Measurements from ENCODE around the gene MORN1. TPM values are rescaled to one million over a fixed set of nuclear protein-coding genes. Genes with fewer than 3 reads are reported as not detected.

Gene MORN1
- total RNA-seq, 2 experiments from 2014 or later: 5.3 to 6.5 TPM

GRCh38 chr1:2323451-2323974 is 67.8 kb downstream of the MORN1 start:
- H3K9me3 ChIP-seq (ENCODE audit: control insufficient read depth in 1 of 2, insufficient read depth in 1 of 2, low read length in 2 of 2): no peaks in the 10 kb centered on the region
- POLR2A ChIA-PET: no interaction called here
- no peak for ATAC-seq (ENCODE audit: poor library complexity)
- H3K27me3 ChIP-seq (ENCODE audit: control insufficient read depth in 1 of 2, insufficient read depth in 2 of 2, low read length in 2 of 2): no peaks in the 10 kb centered on the region
- H3K9me3 Mint-ChIP-seq: no peaks in the 10 kb centered on the region
- H3K4me3 ChIP-seq (ENCODE audit: low read length): no peak overlapping the region
- intact Hi-C loops (cut with DNase I, micrococcal nuclease): no loop called here
- H3K27ac ChIP-seq (ENCODE audit: low read depth in 1 of 2, low read length in 2 of 2): no peak overlapping the region
- peaks cover 5% of the 10 kb centered on the region for H3K4me1 Mint-ChIP-seq (ENCODE audit: low read depth)
- no peaks in the 10 kb centered on the region for H3K36me3 ChIP-seq (ENCODE audit: insufficient read depth, low read length)
- H3K4me1 ChIP-seq (ENCODE audit: insufficient read depth, low read length): peaks cover 16% of the 10 kb centered on the region
- CTCF ChIA-PET: no interaction called here
- TF ChIP-seq CTCF (IDR thresholded peaks at IDR 0.05): no peak
- no peaks in the 10 kb centered on the region for H3K36me3 Mint-ChIP-seq (ENCODE audit: low read depth)
- DNase-seq: no peak
- no peak overlapping the region for H3K4me3 Mint-ChIP-seq
- H3K27ac Mint-ChIP-seq: no peak overlapping the region
- H3K27me3 Mint-ChIP-seq: no peaks in the 10 kb centered on the region

GRCh38 chr1:2322581-2323211 is 68.7 kb downstream of the MORN1 start:
- ChIA-PET POLR2A (no interaction called here), CTCF (no interaction called here)
- H3K4me1 ChIP-seq (ENCODE audit: insufficient read depth, low read length): peaks cover 16% of the 10 kb centered on the region
- H3K9me3 Mint-ChIP-seq: no peaks in the 10 kb centered on the region
- H3K27me3 Mint-ChIP-seq: no peaks in the 10 kb centered on the region
- H3K4me3 ChIP-seq (ENCODE audit: low read length): no peak overlapping the region
- DNase-seq: no peak
- no peak for ATAC-seq (ENCODE audit: poor library complexity)
- no peaks in the 10 kb centered on the region for H3K27me3 ChIP-seq (ENCODE audit: control insufficient read depth in 1 of 2, insufficient read depth in 2 of 2, low read length in 2 of 2)
- no peaks in the 10 kb centered on the region for H3K36me3 Mint-ChIP-seq (ENCODE audit: low read depth)
- intact Hi-C loops (cut with DNase I, micrococcal nuclease): no loop called here
- no peak for TF ChIP-seq CTCF (IDR thresholded peaks at IDR 0.05)
- no peaks in the 10 kb centered on the region for H3K36me3 ChIP-seq (ENCODE audit: insufficient read depth, low read length)
- H3K4me1 Mint-ChIP-seq (ENCODE audit: low read depth): peaks cover 5% of the 10 kb centered on the region
- no peaks in the 10 kb centered on the region for H3K9me3 ChIP-seq (ENCODE audit: control insufficient read depth in 1 of 2, insufficient read depth in 1 of 2, low read length in 2 of 2)
- no peak overlapping the region for H3K4me3 Mint-ChIP-seq
- H3K27ac Mint-ChIP-seq: no peak overlapping the region
- H3K27ac ChIP-seq (ENCODE audit: low read depth in 1 of 2, low read length in 2 of 2): no peak overlapping the region

GRCh38 chr1:2322065-2322571 is 69.2 kb downstream of the MORN1 start:
- H3K4me1 ChIP-seq (ENCODE audit: insufficient read depth, low read length): peaks cover 16% of the 10 kb centered on the region
- H3K36me3 Mint-ChIP-seq (ENCODE audit: low read depth): no peaks in the 10 kb centered on the region
- no peaks in the 10 kb centered on the region for H3K9me3 Mint-ChIP-seq
- no peak overlapping the region for H3K27ac Mint-ChIP-seq
- H3K9me3 ChIP-seq (ENCODE audit: control insufficient read depth in 1 of 2, insufficient read depth in 1 of 2, low read length in 2 of 2): no peaks in the 10 kb centered on the region
- ATAC-seq (ENCODE audit: poor library complexity) (peak; percentile 42), DNase-seq (peak in 1 of 14 experiments; percentile 13)
- TF ChIP-seq CTCF (IDR thresholded peaks at IDR 0.05): no peak
- peaks cover 4% of the 10 kb centered on the region for H3K4me1 Mint-ChIP-seq (ENCODE audit: low read depth)
- H3K27me3 Mint-ChIP-seq: no peaks in the 10 kb centered on the region
- ChIA-PET CTCF (no interaction called here), POLR2A (no interaction called here)
- no peak overlapping the region for H3K4me3 Mint-ChIP-seq
- no peak overlapping the region for H3K4me3 ChIP-seq (ENCODE audit: low read length)
- intact Hi-C loops (cut with DNase I, micrococcal nuclease): no loop called here
- H3K36me3 ChIP-seq (ENCODE audit: insufficient read depth, low read length): no peaks in the 10 kb centered on the region
- no peak overlapping the region for H3K27ac ChIP-seq (ENCODE audit: low read depth in 1 of 2, low read length in 2 of 2)
- H3K27me3 ChIP-seq (ENCODE audit: control insufficient read depth in 1 of 2, insufficient read depth in 2 of 2, low read length in 2 of 2): no peaks in the 10 kb centered on the region

All from CD4-positive, alpha-beta T cell (primary cell).